Measurements from ENCODE around the gene CCDC186.

The CCDC186 gene

DNA sequence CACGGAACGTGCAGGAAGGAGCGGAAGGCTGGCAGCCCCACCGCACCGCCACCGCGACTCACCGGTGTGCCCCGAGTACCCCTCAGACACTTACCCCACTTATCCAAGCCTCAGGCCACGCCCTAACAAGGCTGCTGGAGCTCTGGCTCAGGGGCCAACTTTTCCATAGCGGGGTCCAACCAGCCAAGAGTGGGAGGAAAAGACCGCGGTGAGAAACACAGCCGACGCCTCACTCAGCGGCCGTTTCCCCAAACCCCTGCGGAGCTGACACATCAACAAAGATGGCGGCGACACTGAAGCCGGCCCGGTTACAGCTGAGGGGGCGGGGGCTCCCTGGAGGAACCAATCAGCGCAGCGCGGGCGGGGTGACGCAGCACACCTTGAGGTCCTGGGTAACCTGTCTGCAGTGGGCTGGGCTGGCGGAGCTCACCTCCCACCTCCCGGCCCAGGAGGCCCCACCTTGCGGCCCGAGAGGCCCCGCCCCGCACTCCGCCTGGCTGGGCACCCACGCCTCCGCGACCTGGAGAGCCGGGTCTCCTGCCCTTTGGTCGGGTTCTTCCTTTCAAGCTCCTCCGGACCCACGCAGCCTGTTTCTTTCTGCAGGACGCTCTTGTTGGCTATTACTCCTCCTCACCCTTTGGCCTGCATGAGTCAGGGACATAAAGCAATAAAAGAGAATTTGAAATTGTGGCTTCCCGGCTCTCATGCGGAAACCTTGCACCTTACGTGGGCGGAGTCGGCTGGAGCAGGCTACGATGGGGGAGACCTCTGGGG, at the start of gene CCDC186:
Gene CCDC186, minus strand, starts transcription at position 283 of the 774 bp plus-strand sequence. CDS start 10,935 bp downstream, outside the sequence.
- Histone ChIP-seq H3K27ac (ENCODE audit: low read length) (peak within 1 kb of the TSS; percentile 69), H3K9me3 (replicated peaks; ENCODE audit: insufficient read depth, low read length) (no peaks in the 10 kb centered on the region)

DNA sequence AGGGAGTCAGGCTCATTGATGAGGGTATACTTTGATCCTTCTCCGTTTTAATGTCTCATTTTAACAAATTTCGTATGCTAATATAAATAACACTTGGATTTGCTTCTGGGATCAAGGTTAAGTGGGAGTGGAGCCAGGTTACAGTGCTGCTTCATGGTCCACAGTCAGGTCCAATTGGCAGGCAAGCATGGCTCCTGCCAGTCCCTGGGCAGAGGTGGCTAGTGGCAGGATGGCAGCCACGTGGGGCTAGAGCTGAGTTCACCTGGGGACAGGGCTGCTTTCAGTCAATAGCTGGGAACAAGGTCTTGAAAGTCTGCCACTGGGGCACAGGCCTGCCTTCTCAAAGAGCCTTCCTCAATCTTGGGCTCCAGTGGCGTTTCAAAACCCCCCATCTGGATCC, 49.1 kb upstream of the CCDC186 start:
- H2AFZ ChIP-seq (ENCODE audit: low read length), result no peak overlapping the region
- no peak overlapping the region for H3K27ac ChIP-seq (ENCODE audit: low read length)
- no peak overlapping the region for H3K4me3 ChIP-seq (ENCODE audit: low read length)
- no peaks in the 10 kb centered on the region for H3K9me2 ChIP-seq (replicated peaks; ENCODE audit: insufficient read depth, low read length)
- peaks cover 10% of the 10 kb centered on the region for H3K4me1 ChIP-seq (ENCODE audit: low read length)
- H3K9me3 ChIP-seq (replicated peaks; ENCODE audit: insufficient read depth, low read length), result no peaks in the 10 kb centered on the region
- H3K9ac ChIP-seq (ENCODE audit: low read length), result no peak overlapping the region
- H3K79me2 ChIP-seq (ENCODE audit: low read length), result no peaks in the 10 kb centered on the region
- no peak overlapping the region for H3K4me2 ChIP-seq (ENCODE audit: low read depth, low read length)
- peaks cover 9% of the 10 kb centered on the region for H3F3A ChIP-seq (ENCODE audit: insufficient read depth, low read length)
- no peaks in the 10 kb centered on the region for H4K20me1 ChIP-seq (ENCODE audit: insufficient read depth, low read length)
- TF ChIP-seq, protein P1, sequence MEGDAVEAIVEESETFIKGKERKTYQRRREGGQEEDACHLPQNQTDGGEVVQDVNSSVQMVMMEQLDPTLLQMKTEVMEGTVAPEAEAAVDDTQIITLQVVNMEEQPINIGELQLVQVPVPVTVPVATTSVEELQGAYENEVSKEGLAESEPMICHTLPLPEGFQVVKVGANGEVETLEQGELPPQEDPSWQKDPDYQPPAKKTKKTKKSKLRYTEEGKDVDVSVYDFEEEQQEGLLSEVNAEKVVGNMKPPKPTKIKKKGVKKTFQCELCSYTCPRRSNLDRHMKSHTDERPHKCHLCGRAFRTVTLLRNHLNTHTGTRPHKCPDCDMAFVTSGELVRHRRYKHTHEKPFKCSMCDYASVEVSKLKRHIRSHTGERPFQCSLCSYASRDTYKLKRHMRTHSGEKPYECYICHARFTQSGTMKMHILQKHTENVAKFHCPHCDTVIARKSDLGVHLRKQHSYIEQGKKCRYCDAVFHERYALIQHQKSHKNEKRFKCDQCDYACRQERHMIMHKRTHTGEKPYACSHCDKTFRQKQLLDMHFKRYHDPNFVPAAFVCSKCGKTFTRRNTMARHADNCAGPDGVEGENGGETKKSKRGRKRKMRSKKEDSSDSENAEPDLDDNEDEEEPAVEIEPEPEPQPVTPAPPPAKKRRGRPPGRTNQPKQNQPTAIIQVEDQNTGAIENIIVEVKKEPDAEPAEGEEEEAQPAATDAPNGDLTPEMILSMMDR (IDR thresholded peaks at IDR 0.05; ENCODE audit: low read length), result no peak
- TF ChIP-seq EZH2phosphoT487 (IDR thresholded peaks at IDR 0.05; ENCODE audit: low read length) (no peak), EZH2 (optimal IDR thresholded peaks at IDR 0.05; ENCODE audit: low read depth, low read length) (no peak)
- no peaks in the 10 kb centered on the region for H3K27me3 ChIP-seq (replicated peaks; ENCODE audit: insufficient read depth, low read length)
- no peak for DNase-seq
- H3K36me3 ChIP-seq (replicated peaks; ENCODE audit: insufficient read depth, low read length), result no peaks in the 10 kb centered on the region

More for the DNA sequence above, at the start of gene CCDC186:
- Histone ChIP-seq H3K36me3 (replicated peaks; ENCODE audit: insufficient read depth, low read length) (peaks cover 3% of the 10 kb centered on the region; the same call in 1 of the 2 replicates), H2AFZ (ENCODE audit: low read length) (peak within 1 kb of the TSS; percentile 90), H3K79me2 (ENCODE audit: low read length) (peaks cover 49% of the 10 kb centered on the region), H3K27me3 (replicated peaks; ENCODE audit: insufficient read depth, low read length) (no peaks in the 10 kb centered on the region), H3K4me3 (ENCODE audit: low read length) (peak within 1 kb of the TSS; percentile 91), H3K9me2 (replicated peaks; ENCODE audit: insufficient read depth, low read length) (no peaks in the 10 kb centered on the region), H3K4me1 (ENCODE audit: low read length) (peaks cover 10% of the 10 kb centered on the region), H3K9ac (ENCODE audit: low read length) (peak within 1 kb of the TSS; percentile 97), H3K4me2 (ENCODE audit: low read depth, low read length) (peak within 1 kb of the TSS; percentile 88), H3F3A (ENCODE audit: insufficient read depth, low read length) (peaks cover 11% of the 10 kb centered on the region), H4K20me1 (ENCODE audit: insufficient read depth, low read length) (no peaks in the 10 kb centered on the region)
- TF ChIP-seq EZH2phosphoT487 (IDR thresholded peaks at IDR 0.05; ENCODE audit: low read length), result no peak
- TF ChIP-seq EZH2 (optimal IDR thresholded peaks at IDR 0.05; ENCODE audit: low read depth, low read length), result no peak
- TF ChIP-seq, protein P1 (IDR thresholded peaks at IDR 0.05; ENCODE audit: low read length), result no peak
- DNase-seq, result peak; percentile 99

- TF ChIP-seq EZH2 (optimal IDR thresholded peaks at IDR 0.05; ENCODE audit: low read depth, low read length) (no peak), EZH2phosphoT487 (IDR thresholded peaks at IDR 0.05; ENCODE audit: low read length) (no peak)
- TF ChIP-seq, protein P1 (IDR thresholded peaks at IDR 0.05; ENCODE audit: low read length), result no peak
- no peak overlapping the region for H2AFZ ChIP-seq (ENCODE audit: low read length)
- H3K79me2 ChIP-seq (ENCODE audit: low read length), result no peaks in the 10 kb centered on the region
- DNase-seq, result no peak
- no peaks in the 10 kb centered on the region for H3K9me2 ChIP-seq (replicated peaks; ENCODE audit: insufficient read depth, low read length)
- H3K4me1 ChIP-seq (ENCODE audit: low read length), result peaks cover 10% of the 10 kb centered on the region
- H3K9me3 ChIP-seq (replicated peaks; ENCODE audit: insufficient read depth, low read length), result no peaks in the 10 kb centered on the region
- H3K9ac ChIP-seq (ENCODE audit: low read length), result no peak overlapping the region
- no peaks in the 10 kb centered on the region for H3K27me3 ChIP-seq (replicated peaks; ENCODE audit: insufficient read depth, low read length)
- H3F3A ChIP-seq (ENCODE audit: insufficient read depth, low read length), result peaks cover 9% of the 10 kb centered on the region
- no peaks in the 10 kb centered on the region for H3K36me3 ChIP-seq (replicated peaks; ENCODE audit: insufficient read depth, low read length)
- H3K27ac ChIP-seq (ENCODE audit: low read length), result no peak overlapping the region
- H3K4me2 ChIP-seq (ENCODE audit: low read depth, low read length), result no peak overlapping the region
- no peaks in the 10 kb centered on the region for H4K20me1 ChIP-seq (ENCODE audit: insufficient read depth, low read length)
- H3K4me3 ChIP-seq (ENCODE audit: low read length), result no peak overlapping the region
These were observed 47.2 kb upstream of the CCDC186 start for GRCh38 chr10:114221235-114221634.

All from MM.1S (cell line).